Measurements from ENCODE around the gene TNNC1. TPM values are rescaled to one million over a fixed set of nuclear protein-coding genes. Genes with fewer than 3 reads are reported as not detected.

TNNC1 gene
- total and polyA plus RNA-seq, 9 of the 15 experiments (the other 6 are each of a cell fraction or from before 2014, with no cell fraction given), result 0.08 to 0.85 (median 0.42) TPM; not detected in 4

DNA sequence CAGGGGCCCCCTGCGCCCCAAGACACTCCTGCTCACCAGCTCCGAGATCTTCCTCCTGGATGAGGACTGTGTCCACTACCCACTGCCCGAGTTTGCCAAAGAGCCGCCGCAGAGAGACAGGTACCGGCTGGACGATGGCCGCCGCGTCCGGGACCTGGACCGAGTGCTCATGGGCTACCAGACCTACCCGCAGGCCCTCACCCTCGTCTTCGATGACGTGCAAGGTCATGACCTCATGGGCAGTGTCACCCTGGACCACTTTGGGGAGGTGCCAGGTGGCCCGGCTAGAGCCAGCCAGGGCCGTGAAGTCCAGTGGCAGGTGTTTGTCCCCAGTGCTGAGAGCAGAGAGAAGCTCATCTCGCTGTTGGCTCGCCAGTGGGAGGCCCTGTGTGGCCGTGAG is 38.2 kb upstream of the TNNC1 start (continued):
- TF ChIP-seq ZNF175 (CRISPR knock-in tag; IDR thresholded peaks at IDR 0.05; ENCODE audit: low read depth), result no peak
- TF ChIP-seq CXXC5 (CRISPR knock-in tag; IDR thresholded peaks at IDR 0.05), result no peak
- TF ChIP-seq ESRRA (IDR thresholded peaks at IDR 0.05; ENCODE audit: borderline replicate concordance, low read depth), result no peak
- no peak for TF ChIP-seq ASH1L (IDR thresholded peaks at IDR 0.05; ENCODE audit: borderline replicate concordance, low read depth, partially characterized antibody)
- no peak for TF ChIP-seq LCOR (CRISPR knock-in tag; IDR thresholded peaks at IDR 0.05)

DNA sequence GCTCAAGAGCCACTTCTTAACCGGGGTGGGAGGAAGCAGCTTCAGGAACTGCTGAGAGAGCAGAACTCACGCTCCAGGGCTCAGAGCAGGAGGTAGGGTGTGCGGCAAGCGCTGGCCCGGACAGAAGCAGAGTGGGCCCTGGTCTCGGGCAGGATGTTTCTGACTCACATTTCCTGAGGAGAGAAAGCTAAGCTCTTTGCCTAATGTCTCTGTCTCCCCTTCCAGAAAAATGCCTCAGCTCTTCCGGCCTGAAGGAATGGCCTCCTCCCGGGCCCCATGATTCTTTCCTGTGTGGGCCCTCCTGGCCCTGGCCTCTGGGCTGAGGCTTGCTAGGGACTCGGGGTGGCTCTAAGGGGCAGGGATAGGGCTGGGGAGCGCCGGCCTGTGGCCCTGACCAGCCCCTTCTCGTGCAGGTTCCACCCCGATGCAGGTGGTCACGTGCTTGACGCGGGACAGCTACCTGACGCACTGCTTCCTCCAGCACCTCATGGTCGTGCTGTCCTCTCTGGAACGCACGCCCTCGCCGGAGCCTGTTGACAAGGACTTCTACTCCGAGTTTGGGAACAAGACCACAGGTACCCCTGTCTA is 37.2 kb upstream of the TNNC1 start:
- DNase-seq (ENCODE audit: extremely low read depth in 1 of 4, low spot score in 3 of 4) (no peak), ATAC-seq (no peak), FAIRE-seq (no peak)
- no peak overlapping the region for H3K4me2 ChIP-seq (ENCODE audit: insufficient read depth, low read length)
- intact Hi-C loops (cut with micrococcal nuclease) (no loop called here), in situ Hi-C loops (cut with MboI) (no loop called here)
- H3K27ac ChIP-seq (ENCODE audit: extremely low read depth, low read depth, low read length), result no peak overlapping the region
- H3K9me1 ChIP-seq (ENCODE audit: control insufficient read depth, insufficient read depth, low read length), result no peaks in the 10 kb centered on the region
- no peak overlapping the region for H2AFZ ChIP-seq (ENCODE audit: low read depth, low read length)
- no peak overlapping the region for H3K9ac ChIP-seq (ENCODE audit: insufficient read depth in 1 of 2, low read depth in 2 of 2, low read length in 2 of 2)
- H3K4me3 ChIP-seq, result no peak overlapping the region
- peaks cover 54% of the 10 kb centered on the region; the same call in 2 of the 3 replicates for H3K36me3 ChIP-seq (ENCODE audit: control insufficient read depth, insufficient read depth, low read length)
- H3K79me2 ChIP-seq (ENCODE audit: control insufficient read depth, insufficient read depth, low read length), result no peaks in the 10 kb centered on the region
- H3K4me1 ChIP-seq (replicated peaks in 1 of 2; ENCODE audit: control insufficient read depth in 2 of 2, insufficient read depth in 2 of 2, low read length in 2 of 2), result peaks cover 0 to 31% of the 10 kb centered on the region in 2 experiments; a peak in 2 of 5 replicates
- no TSS peak for BruUV-seq (replicated peaks)
- 87% methylated on average over 15 of the region's 23 CpGs for WGBS (ENCODE audit: insufficient coverage, low coverage, missing lambda C conversion rate)
- H3K9me3 ChIP-seq (replicated peaks; ENCODE audit: control insufficient read depth, insufficient read depth, low read depth, low read length), result no peaks in the 10 kb centered on the region
- ChIA-PET CTCF (ENCODE audit: low intra/inter-chr PET ratio) (no interaction called here), POLR2A (interaction anchor here (0.6 to 1.5 kb wide), 6 partner anchors 10 to 420 kb away, joined by 3 to 6 read pairs (median 4); no protein-coding TSS in a partner anchor)
- no peaks in the 10 kb centered on the region for H3K27me3 ChIP-seq (ENCODE audit: control insufficient read depth in 2 of 2, insufficient read depth in 2 of 2, low read length in 2 of 2)
- H4K20me1 ChIP-seq (replicated peaks; ENCODE audit: control insufficient read depth, insufficient read depth, low read length), result no peaks in the 10 kb centered on the region; the same call in 1 of the 2 replicates
- TF ChIP-seq ZNF134 (CRISPR knock-in tag; conservative IDR thresholded peaks at IDR 0.05) (no peak), SMAD3 (CRISPR knock-in tag; conservative IDR thresholded peaks at IDR 0.05) (no peak), TCF3 (CRISPR knock-in tag; IDR thresholded peaks at IDR 0.05) (no peak), TFAM (CRISPR knock-in tag; conservative IDR thresholded peaks at IDR 0.05) (no peak), CBX5 (IDR thresholded peaks at IDR 0.05; ENCODE audit: borderline replicate concordance, low read depth) (no peak), KDM4B (IDR thresholded peaks at IDR 0.05; ENCODE audit: borderline replicate concordance in 2 of 2, low read depth in 1 of 2) (no peak), SIN3A (IDR thresholded peaks at IDR 0.05; ENCODE audit: borderline replicate concordance in 2 of 2, control insufficient read depth in 1 of 2, low read depth in 2 of 2, low read length in 2 of 2) (no peak)
- TF ChIP-seq, protein P1, sequence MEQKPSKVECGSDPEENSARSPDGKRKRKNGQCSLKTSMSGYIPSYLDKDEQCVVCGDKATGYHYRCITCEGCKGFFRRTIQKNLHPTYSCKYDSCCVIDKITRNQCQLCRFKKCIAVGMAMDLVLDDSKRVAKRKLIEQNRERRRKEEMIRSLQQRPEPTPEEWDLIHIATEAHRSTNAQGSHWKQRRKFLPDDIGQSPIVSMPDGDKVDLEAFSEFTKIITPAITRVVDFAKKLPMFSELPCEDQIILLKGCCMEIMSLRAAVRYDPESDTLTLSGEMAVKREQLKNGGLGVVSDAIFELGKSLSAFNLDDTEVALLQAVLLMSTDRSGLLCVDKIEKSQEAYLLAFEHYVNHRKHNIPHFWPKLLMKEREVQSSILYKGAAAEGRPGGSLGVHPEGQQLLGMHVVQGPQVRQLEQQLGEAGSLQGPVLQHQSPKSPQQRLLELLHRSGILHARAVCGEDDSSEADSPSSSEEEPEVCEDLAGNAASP (IDR thresholded peaks at IDR 0.05), result no peak
- TF ChIP-seq, protein P2, sequence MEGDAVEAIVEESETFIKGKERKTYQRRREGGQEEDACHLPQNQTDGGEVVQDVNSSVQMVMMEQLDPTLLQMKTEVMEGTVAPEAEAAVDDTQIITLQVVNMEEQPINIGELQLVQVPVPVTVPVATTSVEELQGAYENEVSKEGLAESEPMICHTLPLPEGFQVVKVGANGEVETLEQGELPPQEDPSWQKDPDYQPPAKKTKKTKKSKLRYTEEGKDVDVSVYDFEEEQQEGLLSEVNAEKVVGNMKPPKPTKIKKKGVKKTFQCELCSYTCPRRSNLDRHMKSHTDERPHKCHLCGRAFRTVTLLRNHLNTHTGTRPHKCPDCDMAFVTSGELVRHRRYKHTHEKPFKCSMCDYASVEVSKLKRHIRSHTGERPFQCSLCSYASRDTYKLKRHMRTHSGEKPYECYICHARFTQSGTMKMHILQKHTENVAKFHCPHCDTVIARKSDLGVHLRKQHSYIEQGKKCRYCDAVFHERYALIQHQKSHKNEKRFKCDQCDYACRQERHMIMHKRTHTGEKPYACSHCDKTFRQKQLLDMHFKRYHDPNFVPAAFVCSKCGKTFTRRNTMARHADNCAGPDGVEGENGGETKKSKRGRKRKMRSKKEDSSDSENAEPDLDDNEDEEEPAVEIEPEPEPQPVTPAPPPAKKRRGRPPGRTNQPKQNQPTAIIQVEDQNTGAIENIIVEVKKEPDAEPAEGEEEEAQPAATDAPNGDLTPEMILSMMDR (IDR thresholded peaks at IDR 0.05 in 2 of 3, conservative IDR thresholded peaks at IDR 0.05 in 1 of 3; ENCODE audit: insufficient read depth in 2 of 3, low read depth in 1 of 3, low read length in 3 of 3), result no peak
- TF ChIP-seq, protein P3, sequence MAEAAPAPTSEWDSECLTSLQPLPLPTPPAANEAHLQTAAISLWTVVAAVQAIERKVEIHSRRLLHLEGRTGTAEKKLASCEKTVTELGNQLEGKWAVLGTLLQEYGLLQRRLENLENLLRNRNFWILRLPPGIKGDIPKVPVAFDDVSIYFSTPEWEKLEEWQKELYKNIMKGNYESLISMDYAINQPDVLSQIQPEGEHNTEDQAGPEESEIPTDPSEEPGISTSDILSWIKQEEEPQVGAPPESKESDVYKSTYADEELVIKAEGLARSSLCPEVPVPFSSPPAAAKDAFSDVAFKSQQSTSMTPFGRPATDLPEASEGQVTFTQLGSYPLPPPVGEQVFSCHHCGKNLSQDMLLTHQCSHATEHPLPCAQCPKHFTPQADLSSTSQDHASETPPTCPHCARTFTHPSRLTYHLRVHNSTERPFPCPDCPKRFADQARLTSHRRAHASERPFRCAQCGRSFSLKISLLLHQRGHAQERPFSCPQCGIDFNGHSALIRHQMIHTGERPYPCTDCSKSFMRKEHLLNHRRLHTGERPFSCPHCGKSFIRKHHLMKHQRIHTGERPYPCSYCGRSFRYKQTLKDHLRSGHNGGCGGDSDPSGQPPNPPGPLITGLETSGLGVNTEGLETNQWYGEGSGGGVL (CRISPR knock-in tag; IDR thresholded peaks at IDR 0.05), result no peak

Measured in K562 (cell line).